HepG2 (cell line): ENCODE data around the gene DDX4.

Experiments
- FOXA3 ChIP-seq: IDR thresholded peaks from 2 replicates; pipeline ENCODE4 v1.6.1; 2016; ENCODE audit warnings: missing genetic modification reagents, missing compliant biosample characterization
- HNRNPK ChIP-seq: fragments of 200-400 bp; formaldehyde crosslinking; IDR thresholded peaks from 2 replicates; pipeline ENCODE4 v1.6.1; 2018; ENCODE audit warnings: low read length, low read depth, moderate library complexity, mild to moderate bottlenecking; ENCODE audit not compliant: poor library complexity, severe bottlenecking
- MXI1 ChIP-seq: IDR thresholded peaks from 3 replicates; pipeline ENCODE4 v1.6.1; 2012; ENCODE audit warnings: low read depth, low read length, inconsistent platforms, borderline replicate concordance
- POLR2A ChIP-seq, 2 experiments: IDR thresholded peaks; 2 replicates each; pipeline ENCODE4 v1.6.1; 2011; ENCODE audit warnings: low read depth in 2 of 2, low read length in 2 of 2, mild to moderate bottlenecking in 1 of 2, moderate library complexity in 1 of 2; ENCODE audit not compliant: insufficient read depth in 1 of 2
- RXRA ChIP-seq: sonication (generic); formaldehyde crosslinking; IDR thresholded peaks from 2 replicates; pipeline ENCODE4 v1.5.1; 2020; ENCODE audit warnings: missing genetic modification reagents
- SAP130 ChIP-seq: IDR thresholded peaks from 2 replicates; pipeline ENCODE4 v1.6.1; 2016; ENCODE audit warnings: low read depth
- TBP ChIP-seq: sonication (generic); formaldehyde crosslinking; IDR thresholded peaks from 2 replicates; pipeline ENCODE4 v1.5.0; 2020; ENCODE audit warnings: missing genetic modification reagents
- TERF1 ChIP-seq: sonication (generic); formaldehyde crosslinking; IDR thresholded peaks from 2 replicates; pipeline ENCODE4 v1.8.0; 2022; ENCODE audit warnings: mild to moderate bottlenecking, missing genetic modification reagents, moderate library complexity
- ZBTB8A ChIP-seq: sonication (generic); formaldehyde crosslinking; IDR thresholded peaks from 2 replicates; pipeline ENCODE4 v1.4.0; 2020; ENCODE audit warnings: mild to moderate bottlenecking, low read depth, missing genetic modification reagents, borderline replicate concordance
- TF ChIP-seq, protein P1 (sequence below): sonication (generic); formaldehyde crosslinking; IDR thresholded peaks from 2 replicates; pipeline ENCODE4 v1.5.0; 2020; ENCODE audit warnings: mild to moderate bottlenecking, missing genetic modification reagents, moderate library complexity
- TF ChIP-seq, protein P2 (sequence below): sonication (generic); formaldehyde crosslinking; IDR thresholded peaks from 2 replicates; pipeline ENCODE4 v1.5.1; 2020; ENCODE audit warnings: missing genetic modification reagents, mild to moderate bottlenecking, borderline replicate concordance

GRCh38 chr5:55747778-55748318 is 10.0 kb downstream of the DDX4 start:
- TF ChIP-seq TERF1 (CRISPR knock-in tag) (no peak), FOXA3 (CRISPR knock-in tag) (no peak), RXRA (CRISPR knock-in tag) (no peak), MXI1 (no peak), POLR2A (IDR thresholded peaks at IDR 0.05; ENCODE audit: insufficient read depth in 1 of 2, low read depth in 2 of 2, low read length in 2 of 2) (no peak), SAP130 (CRISPR knock-in tag) (no peak), TBP (no peak), ZBTB8A (no peak), HNRNPK (no peak)
- TF ChIP-seq, protein P1, sequence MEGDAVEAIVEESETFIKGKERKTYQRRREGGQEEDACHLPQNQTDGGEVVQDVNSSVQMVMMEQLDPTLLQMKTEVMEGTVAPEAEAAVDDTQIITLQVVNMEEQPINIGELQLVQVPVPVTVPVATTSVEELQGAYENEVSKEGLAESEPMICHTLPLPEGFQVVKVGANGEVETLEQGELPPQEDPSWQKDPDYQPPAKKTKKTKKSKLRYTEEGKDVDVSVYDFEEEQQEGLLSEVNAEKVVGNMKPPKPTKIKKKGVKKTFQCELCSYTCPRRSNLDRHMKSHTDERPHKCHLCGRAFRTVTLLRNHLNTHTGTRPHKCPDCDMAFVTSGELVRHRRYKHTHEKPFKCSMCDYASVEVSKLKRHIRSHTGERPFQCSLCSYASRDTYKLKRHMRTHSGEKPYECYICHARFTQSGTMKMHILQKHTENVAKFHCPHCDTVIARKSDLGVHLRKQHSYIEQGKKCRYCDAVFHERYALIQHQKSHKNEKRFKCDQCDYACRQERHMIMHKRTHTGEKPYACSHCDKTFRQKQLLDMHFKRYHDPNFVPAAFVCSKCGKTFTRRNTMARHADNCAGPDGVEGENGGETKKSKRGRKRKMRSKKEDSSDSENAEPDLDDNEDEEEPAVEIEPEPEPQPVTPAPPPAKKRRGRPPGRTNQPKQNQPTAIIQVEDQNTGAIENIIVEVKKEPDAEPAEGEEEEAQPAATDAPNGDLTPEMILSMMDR (CRISPR knock-in tag), result no peak
- TF ChIP-seq, protein P2, sequence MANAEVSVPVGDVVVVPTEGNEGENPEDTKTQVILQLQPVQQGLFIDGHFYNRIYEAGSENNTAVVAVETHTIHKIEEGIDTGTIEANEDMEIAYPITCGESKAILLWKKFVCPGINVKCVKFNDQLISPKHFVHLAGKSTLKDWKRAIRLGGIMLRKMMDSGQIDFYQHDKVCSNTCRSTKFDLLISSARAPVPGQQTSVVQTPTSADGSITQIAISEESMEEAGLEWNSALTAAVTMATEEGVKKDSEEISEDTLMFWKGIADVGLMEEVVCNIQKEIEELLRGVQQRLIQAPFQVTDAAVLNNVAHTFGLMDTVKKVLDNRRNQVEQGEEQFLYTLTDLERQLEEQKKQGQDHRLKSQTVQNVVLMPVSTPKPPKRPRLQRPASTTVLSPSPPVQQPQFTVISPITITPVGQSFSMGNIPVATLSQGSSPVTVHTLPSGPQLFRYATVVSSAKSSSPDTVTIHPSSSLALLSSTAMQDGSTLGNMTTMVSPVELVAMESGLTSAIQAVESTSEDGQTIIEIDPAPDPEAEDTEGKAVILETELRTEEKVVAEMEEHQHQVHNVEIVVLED (CRISPR knock-in tag), result no peak
